ENCODE measurements around the gene DVL2. TPM values are rescaled to one million over a fixed set of nuclear protein-coding genes. Genes with fewer than 3 reads are reported as not detected.

DVL2 gene
- total and polyA plus RNA-seq, 2 of the 13 experiments (the other 11 are each of a cell fraction or from before 2014, with no cell fraction given), result 5.7 to 38.2 TPM

DNA sequence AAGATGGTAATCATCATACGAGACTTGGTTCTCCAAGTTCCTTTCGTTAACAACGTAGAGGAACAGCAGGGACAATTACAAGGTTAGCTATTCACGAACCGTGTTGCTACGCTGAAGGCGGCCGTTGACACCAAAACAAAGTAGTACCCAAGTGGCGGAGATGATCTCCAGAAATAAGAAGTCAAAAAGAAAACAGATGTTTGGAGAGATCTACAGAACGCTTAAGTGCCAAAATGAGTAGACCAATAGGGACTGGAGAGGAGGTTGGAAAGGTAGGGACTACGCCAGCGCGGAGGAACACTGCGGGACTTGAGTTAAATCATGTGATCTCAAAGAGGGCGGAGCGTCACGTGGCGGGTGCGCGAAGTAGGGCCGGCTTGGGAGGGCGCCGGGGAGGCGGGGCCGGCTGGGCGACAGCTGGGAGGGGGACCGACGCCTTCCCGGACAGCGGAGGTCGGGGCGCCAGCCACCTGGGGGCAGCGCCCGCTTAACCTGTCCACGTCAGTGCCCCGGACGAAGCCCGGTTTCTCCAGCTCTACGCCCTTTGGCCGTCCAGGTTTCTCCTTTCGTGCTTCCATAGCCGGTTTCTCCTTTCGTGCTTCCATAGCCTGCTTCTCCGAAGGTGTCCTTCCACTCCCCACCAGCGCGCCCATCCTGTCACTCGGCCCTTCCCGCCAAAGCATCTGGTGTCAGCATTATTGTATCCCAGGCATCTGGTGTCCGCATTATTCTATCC lies 8.6 kb upstream of the DVL2 start (continued):
- TF ChIP-seq, protein P1, sequence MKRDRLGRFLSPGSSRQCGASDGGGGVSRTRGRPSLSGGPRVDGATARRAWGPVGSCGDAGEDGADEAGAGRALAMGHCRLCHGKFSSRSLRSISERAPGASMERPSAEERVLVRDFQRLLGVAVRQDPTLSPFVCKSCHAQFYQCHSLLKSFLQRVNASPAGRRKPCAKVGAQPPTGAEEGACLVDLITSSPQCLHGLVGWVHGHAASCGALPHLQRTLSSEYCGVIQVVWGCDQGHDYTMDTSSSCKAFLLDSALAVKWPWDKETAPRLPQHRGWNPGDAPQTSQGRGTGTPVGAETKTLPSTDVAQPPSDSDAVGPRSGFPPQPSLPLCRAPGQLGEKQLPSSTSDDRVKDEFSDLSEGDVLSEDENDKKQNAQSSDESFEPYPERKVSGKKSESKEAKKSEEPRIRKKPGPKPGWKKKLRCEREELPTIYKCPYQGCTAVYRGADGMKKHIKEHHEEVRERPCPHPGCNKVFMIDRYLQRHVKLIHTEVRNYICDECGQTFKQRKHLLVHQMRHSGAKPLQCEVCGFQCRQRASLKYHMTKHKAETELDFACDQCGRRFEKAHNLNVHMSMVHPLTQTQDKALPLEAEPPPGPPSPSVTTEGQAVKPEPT (CRISPR knock-in tag; IDR thresholded peaks at IDR 0.05; ENCODE audit: low read depth), result no peak; the same call in 1 of the 2 replicates
- peak; percentile 41; the same call in 1 of the 2 replicates for TF ChIP-seq ZBTB21 (CRISPR knock-in tag; IDR thresholded peaks at IDR 0.05)
- no peak for TF ChIP-seq ZNF17 (CRISPR knock-in tag; IDR thresholded peaks at IDR 0.05)
- TF ChIP-seq, protein P2, sequence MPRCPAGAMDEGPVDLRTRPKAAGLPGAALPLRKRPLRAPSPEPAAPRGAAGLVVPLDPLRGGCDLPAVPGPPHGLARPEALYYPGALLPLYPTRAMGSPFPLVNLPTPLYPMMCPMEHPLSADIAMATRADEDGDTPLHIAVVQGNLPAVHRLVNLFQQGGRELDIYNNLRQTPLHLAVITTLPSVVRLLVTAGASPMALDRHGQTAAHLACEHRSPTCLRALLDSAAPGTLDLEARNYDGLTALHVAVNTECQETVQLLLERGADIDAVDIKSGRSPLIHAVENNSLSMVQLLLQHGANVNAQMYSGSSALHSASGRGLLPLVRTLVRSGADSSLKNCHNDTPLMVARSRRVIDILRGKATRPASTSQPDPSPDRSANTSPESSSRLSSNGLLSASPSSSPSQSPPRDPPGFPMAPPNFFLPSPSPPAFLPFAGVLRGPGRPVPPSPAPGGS (CRISPR knock-in tag; IDR thresholded peaks at IDR 0.05), result no peak
- peak; percentile 72; the same call in 1 of the 2 replicates for TF ChIP-seq ZSCAN9 (CRISPR knock-in tag; IDR thresholded peaks at IDR 0.05; ENCODE audit: borderline replicate concordance)
- 0 out of 2 replicates have a peak, but pooled peaks have one; percentile 33 for TF ChIP-seq ZBTB7B (CRISPR knock-in tag; IDR thresholded peaks at IDR 0.05)
- TF ChIP-seq ZBTB7A (CRISPR knock-in tag; IDR thresholded peaks at IDR 0.05), result no peak
- no peak for TF ChIP-seq MTF1 (CRISPR knock-in tag; IDR thresholded peaks at IDR 0.05)
- TF ChIP-seq GTF2F1 (IDR thresholded peaks at IDR 0.05; ENCODE audit: low read length), result 0 out of 2 replicates have a peak, but pooled peaks have one; percentile 16
- TF ChIP-seq MEF2D (CRISPR knock-in tag; IDR thresholded peaks at IDR 0.05), result no peak
- TF ChIP-seq NFATC3 (CRISPR knock-in tag; IDR thresholded peaks at IDR 0.05), result no peak
- no peak for TF ChIP-seq ZBTB1 (CRISPR knock-in tag; IDR thresholded peaks at IDR 0.05; ENCODE audit: borderline replicate concordance)
- TF ChIP-seq, protein P3, sequence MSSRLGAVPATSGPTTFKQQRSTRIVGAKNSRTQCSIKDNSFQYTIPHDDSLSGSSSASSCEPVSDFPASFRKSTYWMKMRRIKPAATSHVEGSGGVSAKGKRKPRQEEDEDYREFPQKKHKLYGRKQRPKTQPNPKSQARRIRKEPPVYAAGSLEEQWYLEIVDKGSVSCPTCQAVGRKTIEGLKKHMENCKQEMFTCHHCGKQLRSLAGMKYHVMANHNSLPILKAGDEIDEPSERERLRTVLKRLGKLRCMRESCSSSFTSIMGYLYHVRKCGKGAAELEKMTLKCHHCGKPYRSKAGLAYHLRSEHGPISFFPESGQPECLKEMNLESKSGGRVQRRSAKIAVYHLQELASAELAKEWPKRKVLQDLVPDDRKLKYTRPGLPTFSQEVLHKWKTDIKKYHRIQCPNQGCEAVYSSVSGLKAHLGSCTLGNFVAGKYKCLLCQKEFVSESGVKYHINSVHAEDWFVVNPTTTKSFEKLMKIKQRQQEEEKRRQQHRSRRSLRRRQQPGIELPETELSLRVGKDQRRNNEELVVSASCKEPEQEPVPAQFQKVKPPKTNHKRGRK (CRISPR knock-in tag; IDR thresholded peaks at IDR 0.05), result no peak
- peak; percentile 85 for TF ChIP-seq TAF15 (IDR thresholded peaks at IDR 0.05; ENCODE audit: low read depth, low read length, poor library complexity, severe bottlenecking)
- TF ChIP-seq ZNF337 (CRISPR knock-in tag; IDR thresholded peaks at IDR 0.05; ENCODE audit: borderline replicate concordance, low read depth), result no peak
- TF ChIP-seq SMAD9 (CRISPR knock-in tag; IDR thresholded peaks at IDR 0.05), result no peak
- TF ChIP-seq, protein P4, sequence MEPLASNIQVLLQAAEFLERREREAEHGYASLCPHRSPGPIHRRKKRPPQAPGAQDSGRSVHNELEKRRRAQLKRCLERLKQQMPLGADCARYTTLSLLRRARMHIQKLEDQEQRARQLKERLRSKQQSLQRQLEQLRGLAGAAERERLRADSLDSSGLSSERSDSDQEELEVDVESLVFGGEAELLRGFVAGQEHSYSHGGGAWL (CRISPR knock-in tag; IDR thresholded peaks at IDR 0.05), result peak; percentile 91; the same call in 1 of the 2 replicates
- TF ChIP-seq MIER3 (CRISPR knock-in tag; IDR thresholded peaks at IDR 0.05; ENCODE audit: borderline replicate concordance), result peak; percentile 63; the same call in 1 of the 2 replicates
- peak; percentile 73 for TF ChIP-seq SOX5 (CRISPR knock-in tag; IDR thresholded peaks at IDR 0.05; ENCODE audit: borderline replicate concordance)
- peak; percentile 85 for TF ChIP-seq PHF20 (CRISPR knock-in tag; IDR thresholded peaks at IDR 0.05)
- TF ChIP-seq JUND (CRISPR knock-in tag; IDR thresholded peaks at IDR 0.05), result peak; percentile 25; the same call in 1 of the 2 replicates
- TF ChIP-seq, protein P5, sequence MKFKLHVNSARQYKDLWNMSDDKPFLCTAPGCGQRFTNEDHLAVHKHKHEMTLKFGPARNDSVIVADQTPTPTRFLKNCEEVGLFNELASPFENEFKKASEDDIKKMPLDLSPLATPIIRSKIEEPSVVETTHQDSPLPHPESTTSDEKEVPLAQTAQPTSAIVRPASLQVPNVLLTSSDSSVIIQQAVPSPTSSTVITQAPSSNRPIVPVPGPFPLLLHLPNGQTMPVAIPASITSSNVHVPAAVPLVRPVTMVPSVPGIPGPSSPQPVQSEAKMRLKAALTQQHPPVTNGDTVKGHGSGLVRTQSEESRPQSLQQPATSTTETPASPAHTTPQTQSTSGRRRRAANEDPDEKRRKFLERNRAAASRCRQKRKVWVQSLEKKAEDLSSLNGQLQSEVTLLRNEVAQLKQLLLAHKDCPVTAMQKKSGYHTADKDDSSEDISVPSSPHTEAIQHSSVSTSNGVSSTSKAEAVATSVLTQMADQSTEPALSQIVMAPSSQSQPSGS (CRISPR knock-in tag; IDR thresholded peaks at IDR 0.05), result peak; percentile 57; the same call in 1 of the 2 replicates

Data from HepG2 (cell line).